Erythroblast (primary cell): ENCODE data around the gene CER1.

Experiments
- GATA1 ChIP-seq: IDR thresholded peaks from 2 replicates; pipeline ENCODE4 v1.6.1; 2011; ENCODE audit warnings: low read depth, mild to moderate bottlenecking, control low read depth, low read length, moderate library complexity
- POLR2A ChIP-seq: IDR thresholded peaks from 2 replicates; pipeline ENCODE4 v1.6.1; 2011; ENCODE audit warnings: mild to moderate bottlenecking, low read length

GRCh38 chr9:14710804-14711203, 11.7 kb downstream of the CER1 start:
- TF ChIP-seq POLR2A = no peak
- no peak for TF ChIP-seq GATA1
